Activated T-cell treated with anti-CD3 and anti-CD28 coated beads for 4 hours (primary cell): ENCODE measurements around the gene ABHD17C.

Experiments used
- DNase-seq: peaks from one replicate; pipeline ENCODE4 v3.0.0-alpha.2; 2020

Gene ABHD17C

DNA sequence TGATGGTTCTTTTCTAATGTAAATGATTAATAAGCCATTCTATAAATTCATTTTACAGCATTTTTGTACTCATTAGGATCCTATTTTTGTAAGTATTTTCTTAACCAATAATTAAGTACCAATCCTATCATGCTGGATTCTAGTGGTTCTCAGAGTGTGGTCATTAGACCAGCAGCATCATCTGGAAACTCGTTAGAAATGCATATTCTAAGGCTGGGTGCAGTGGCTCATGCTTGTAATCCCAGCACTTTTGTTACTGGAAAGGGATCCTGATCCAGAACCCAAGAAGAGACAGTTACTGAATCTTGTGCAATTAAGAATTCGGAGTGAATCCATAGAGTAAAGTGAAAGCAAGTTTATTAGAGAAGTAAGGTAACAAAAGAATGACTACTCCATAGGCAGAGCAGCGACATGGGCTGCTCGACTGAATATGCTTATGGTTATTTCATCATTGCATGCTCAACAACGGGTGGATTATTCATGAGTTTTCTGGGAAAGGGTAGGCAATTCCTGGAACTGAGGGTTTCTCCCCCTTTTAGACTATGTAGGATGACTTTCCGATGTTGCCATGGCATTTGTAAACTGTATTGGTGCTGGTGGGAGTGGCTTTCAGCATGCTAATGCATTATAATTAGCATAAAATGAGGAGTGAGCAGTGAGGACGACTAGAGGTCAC is 74.2 kb downstream of the ABHD17C start:
- no peak for DNase-seq

DNA sequence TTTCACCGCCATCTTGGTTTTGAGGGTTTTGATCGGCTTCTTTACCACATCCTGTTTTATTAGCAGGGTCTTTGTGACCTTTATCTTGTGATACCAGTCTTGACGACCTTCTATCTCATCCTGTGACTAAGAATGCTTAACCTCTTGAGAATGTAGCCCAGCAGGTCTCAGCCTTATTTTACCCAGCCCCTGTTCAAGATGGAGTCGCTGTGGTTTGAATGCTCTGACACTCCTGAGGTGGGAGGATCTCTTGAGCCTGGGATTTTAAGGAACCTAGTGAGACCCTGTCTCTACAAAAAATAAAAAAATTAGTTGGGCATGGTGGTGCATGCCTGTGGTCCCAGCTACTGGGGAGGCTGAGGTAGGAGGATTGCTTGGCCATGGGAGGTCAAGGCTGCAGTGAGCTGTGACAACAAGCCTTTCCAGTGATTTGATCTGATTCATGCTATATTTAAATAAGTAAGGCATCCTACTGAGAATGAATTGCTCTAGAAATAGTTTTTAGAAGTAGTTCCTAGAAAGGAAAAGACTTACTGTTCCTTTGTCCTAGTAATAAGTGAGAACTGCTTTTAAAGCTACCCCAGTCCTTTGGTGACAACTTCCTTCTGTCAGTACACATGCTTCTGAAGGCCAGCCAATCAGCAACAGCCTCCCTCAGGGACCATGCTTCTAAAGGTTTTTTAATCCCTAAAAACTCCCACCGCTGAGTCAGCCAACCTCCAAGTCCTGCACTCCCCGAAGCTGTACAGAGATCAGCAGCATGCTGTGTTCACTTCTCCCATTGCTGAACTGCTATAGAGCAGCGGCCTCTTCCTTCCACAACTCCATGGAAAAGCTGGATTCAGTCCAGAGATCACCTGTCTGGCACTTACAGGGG is 75.0 kb downstream of the ABHD17C start:
- no peak for DNase-seq

DNA sequence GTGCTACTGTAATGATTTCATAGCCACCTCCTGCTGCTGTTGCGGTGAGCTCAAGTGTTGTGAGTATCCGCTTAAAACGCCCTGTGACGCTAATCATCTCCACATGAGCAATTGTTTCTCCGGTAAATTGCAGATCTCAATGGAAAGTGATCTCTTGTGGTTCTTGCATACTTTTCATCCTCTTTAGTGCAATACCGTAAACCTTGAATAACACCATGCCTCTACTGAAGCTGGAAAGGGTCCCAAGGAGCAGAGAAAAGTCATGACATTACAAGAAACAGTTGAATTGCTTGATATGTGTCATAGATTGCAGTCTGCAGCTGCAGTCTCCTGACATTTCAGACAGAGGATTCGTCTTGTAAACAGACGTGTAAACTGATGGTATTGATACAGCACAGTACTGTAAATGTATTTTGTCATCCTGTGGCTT is 78.0 kb downstream of the ABHD17C start:
- DNase-seq = no peak

DNA sequence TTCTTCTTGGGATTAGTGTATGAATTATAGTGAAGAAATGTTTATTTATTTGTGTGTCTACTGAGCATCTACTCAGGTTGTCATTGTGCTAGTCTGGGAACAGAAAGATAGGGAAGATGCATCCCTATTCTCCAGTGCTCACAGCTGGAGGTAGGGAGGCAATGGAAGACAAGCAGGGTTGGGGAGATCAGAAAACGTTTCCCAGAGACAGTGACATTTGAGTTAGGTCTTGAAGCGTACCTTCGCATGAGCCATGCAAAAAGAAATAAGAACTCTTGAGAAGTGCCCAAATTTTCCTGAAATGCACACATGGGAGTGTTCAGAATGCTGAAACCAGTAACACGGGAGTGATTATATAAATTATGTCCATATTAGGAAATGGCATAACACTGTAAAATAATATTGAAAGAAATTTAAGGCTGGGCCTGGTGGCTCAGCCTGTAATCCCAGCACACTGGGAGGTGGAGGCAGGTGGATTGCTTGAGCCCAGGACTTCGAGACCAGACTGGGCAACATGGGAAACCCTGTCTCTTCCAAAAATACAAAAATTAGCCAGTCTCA is 78.8 kb downstream of the ABHD17C start:
- DNase-seq = no peak

DNA sequence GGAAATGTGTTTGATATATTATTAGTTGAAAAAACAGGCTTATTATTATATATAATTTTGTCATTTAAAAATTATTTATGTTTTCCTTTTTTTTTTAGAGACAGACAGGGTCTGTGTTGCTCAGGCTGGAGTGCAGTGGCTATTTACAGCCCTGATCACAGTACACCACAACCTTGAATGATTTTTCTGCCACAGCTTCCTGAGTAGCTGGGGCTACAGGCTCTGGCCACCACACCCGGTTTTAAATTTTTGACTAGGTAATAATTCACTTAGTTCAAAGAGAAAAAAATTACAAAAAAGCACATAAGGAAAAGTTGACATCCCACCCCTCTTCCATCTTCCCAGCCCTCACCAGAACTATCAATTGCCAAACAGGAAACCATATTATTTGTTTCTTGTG is 79.4 kb downstream of the ABHD17C start:
- no peak for DNase-seq

DNA sequence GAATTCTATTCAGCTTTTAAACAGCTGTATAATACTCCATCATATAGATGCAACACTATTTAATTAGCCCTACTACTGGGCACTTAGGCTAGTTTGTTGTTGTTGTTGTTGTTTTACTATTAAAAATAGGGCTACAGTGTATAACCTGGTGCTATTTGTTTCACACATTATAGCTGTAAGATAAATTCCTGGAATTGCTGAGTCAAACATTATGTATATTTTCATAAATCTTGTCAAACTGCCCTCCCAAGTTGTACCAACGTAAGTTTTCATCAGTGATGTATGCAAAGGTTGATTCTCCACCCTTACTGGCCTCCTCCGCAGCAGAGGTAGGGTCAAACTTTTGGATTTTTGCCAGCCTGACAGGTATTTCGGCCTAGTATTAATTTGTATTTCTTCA is 80.2 kb downstream of the ABHD17C start:
- no peak for DNase-seq

DNA sequence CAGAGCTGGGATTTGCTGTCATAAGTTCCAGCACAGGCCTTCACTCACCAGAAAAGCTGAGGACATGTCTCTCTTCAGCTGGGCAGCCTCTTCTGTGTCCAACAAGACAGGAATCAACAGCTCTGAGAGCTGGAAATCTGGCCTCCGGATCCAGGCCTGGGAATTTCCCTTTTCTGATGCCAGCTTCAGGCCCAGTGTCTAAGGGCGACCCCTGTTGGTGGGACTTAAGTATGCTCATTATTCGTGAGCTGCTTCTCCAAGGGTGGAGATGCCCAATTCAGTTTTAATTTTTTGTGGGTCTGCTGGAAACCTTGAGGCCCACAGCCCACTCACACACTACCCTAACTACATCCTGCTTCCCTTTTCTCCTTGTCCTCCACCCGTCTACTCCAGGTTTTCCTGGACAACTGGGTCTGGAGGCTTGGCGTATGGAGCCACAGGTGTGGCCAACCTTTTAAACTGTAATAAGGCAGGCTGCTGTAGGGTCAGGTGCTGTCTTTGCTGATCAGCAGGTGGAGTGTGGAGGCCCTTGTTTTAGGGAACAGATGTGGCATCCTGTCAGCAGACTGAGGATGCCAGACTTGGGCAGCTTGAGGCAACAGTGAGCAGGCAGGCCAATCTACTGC is 81.4 kb downstream of the ABHD17C start:
- DNase-seq = peak; percentile 53

DNA sequence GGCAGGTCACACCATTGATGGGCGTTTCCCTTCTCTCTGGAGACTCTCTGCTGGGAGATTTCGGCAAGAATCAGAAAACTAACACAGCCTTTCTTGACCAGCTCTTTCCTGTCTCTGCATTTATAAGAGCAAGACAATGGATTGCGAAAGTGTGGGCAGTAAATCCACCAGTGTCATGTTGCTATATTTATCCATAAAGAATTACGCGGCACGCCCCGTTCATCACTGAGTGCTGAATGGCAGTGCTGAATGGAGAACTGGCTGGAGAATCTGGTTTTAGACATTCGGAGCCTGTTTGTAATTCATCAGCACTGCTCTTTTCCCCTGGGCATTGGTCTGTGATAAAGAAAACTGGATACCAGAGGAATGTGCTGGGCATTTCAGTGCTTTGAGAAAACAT is 82.0 kb downstream of the ABHD17C start:
- DNase-seq = no peak

DNA sequence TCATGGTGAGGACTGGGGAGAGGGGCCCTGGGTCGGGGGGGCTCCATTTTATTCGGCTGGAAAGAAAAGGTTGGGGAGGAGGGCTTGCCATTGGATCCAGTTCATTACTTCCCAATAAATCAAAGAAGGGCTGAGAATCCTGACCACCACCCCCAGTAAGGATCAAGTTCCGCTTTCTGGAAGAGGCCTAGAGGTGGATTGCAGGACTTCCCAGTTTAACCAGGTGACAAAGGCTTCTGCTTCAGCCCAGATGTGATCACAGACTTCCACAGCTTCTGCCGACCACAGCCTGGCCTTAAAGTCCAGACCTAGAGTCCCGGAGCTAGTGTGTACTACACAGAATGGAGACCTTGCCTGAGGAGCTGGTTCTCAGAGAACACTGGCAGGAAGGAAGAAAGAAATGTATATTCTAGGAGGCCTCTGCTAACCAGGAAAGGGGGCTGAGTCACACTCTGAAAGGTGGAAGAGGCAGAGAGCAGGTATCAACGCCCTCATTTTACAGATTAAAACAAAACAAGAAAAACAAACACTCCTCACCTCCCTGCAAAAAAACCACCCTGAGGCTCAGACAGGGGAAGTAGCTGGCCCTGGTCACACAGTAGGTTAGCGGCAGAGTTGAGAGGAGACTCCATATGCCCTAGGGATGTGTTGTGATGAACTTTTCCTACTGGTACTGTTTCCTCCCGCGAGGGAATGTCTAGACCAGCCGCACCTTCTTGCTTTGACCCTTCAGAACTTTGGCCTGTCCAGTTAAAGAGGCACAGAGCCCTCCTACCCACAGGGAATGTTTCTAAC is 82.9 kb downstream of the ABHD17C start:
- DNase-seq = no peak

DNA sequence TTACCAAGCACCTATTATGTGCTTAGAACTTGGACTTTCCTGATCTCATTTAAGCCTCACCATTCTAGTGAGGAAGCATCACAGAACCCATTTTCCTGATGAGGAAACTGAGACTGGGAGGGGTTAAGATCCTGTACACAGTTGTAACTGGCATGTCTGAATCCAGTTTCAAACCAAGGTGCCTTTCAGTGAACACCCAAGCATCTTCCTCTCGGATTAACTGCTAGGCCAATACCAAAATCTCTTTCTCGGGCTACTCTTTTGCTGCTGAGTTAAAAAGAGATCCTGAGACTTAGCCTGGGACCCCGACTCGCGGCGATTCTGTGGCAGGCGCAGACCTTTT is 83.5 kb downstream of the ABHD17C start:
- no peak for DNase-seq

DNA sequence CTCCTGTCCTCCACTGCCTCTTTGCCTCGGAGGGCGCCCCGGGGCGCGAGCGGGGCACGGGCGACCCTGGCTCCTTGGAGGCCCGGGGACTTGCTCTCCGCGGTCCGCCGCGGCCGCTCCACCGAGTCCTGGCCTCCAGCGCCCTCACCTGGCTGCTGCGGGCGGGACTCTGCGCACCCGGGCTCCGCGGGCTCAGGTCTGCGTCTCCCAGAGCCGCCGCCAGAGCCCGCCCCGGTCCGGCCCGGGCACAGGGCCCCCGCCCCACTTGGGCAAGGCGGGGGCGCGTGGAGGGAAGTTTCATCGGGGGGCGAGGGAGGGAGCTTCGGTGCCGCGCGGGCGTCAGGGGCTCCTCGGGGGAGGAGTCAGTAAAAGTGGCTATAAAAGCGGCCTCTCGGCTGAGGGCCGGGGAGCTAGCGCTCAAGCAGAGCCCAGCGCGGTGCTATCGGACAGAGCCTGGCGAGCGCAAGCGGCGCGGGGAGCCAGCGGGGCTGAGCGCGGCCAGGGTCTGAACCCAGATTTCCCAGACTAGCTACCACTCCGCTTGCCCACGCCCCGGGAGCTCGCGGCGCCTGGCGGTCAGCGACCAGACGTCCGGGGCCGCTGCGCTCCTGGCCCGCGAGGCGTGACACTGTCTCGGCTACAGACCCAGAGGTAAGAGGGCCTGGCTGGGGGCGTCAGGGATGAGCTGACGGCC is 84.0 kb downstream of the ABHD17C start, which contains the start of gene CEMIP:
Gene CEMIP, plus strand, starts transcription at position 407 of the 694 bp plus-strand sequence. CDS start 94,510 bp downstream, outside the sequence.
- DNase-seq = peak; percentile 9

DNA sequence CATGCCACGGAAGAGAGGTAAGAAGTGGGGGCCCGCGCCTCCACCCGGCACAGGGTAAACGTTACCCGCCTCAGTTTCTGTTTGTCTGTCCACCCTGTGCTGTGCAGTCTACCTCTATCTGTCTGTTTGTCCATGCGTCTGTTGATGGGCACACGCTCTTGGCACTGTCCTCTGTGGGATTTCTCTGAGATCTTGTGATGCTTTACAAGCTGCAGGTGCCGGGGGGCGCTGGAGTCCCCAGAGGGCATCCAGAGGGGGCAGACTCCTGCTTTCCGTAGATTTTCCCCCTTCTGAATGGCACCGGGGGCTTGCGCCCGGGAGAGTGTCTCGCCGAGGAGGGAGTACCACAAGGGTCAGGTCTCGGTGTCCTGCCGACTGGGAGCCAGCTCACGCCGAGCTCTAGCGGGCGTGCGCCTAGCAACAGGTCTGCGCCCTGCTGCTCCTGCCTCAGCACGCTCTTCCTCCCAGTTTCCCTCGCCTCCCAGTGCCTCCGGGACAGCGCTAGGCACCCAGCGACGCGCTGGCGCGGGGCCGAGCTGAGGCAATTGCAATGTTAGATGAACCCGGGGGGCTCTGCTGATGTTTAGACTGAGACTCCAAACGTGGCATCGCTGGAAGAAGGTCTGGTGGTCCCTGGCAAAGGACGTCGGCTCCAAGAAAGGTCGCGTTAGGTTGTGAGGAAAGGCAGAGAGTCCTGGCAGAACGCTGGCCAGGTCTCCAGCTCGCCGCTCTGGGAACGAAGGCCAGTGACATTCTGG is 84.7 kb downstream of the ABHD17C start:
- DNase-seq = no peak

DNA sequence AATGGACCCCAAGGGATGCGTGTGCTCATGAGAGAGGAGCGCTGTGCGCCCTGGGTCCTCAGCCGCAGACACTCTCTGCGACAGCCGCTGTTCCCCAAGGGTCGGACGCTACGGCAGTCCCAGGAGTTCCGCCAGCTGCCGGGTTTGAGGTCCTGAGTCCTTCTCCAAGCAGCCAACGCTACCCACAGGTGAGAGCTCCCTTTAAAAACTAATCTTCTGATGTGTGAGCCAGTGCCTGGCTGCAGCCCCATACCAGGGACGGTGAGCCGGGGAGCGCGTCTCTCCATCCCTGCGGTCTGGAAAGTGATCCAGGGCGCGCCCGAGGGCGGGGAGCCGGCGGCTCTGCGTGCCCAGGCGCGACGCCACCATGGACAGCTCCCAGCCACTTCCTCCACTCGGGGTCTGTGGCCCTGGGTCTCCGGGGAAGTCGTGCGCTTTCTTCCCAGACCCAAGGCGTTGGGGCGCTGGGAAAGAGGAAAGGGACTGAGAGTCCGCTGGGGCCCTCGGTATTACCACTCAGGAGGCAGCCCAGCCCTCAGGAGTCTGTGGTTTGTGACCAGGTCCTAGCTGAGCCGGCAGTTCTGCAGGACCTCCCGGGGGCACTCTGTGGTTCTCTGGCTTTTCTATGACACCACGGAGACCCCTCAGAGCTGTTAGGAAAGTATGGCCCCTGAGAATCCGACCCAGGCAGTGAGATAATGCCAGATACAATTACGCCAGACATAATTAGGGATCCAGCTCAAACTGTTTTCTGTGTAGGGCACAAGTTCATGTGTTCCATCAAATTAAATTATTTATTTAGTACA is 85.5 kb downstream of the ABHD17C start:
- DNase-seq = no peak

DNA sequence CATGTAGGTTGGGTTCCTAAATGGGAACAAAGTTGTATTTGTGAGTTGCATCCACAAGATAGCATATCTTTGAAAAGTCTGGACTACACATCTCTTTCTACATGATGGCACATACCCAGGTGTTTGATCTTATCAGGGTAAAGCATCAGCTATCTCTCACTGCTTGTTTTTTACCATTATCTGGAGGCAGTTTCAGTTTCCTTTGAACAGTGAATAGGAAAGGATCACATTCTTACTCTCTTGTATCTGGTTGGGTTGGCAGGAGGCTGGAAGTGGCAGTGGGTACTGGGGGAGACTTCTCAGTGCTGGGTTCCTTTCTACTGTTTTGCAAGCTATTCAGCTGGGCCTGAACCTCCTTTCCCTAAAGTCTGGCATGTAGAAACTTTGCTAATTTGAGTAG is 88.2 kb downstream of the ABHD17C start:
- DNase-seq = no peak

DNA sequence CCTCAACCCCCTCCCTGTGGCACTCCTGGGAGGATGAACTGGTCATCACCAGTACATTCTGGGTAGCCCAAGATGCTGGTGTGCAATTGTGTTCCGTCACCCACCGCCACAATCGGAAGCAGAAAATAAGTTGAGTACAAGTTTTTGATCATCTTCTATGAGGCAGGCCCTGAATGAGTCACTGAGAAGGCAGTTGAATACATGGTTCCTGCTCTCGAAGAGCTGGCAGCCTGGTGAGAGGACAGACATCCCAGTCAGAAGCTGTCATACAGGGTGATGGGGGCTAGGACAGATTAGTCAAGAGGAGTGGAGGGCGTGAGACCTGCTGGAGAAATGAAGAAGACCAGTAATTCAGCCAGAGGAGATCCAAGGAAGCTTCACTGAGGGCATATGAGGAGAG is 90.2 kb downstream of the ABHD17C start:
- DNase-seq = no peak

DNA sequence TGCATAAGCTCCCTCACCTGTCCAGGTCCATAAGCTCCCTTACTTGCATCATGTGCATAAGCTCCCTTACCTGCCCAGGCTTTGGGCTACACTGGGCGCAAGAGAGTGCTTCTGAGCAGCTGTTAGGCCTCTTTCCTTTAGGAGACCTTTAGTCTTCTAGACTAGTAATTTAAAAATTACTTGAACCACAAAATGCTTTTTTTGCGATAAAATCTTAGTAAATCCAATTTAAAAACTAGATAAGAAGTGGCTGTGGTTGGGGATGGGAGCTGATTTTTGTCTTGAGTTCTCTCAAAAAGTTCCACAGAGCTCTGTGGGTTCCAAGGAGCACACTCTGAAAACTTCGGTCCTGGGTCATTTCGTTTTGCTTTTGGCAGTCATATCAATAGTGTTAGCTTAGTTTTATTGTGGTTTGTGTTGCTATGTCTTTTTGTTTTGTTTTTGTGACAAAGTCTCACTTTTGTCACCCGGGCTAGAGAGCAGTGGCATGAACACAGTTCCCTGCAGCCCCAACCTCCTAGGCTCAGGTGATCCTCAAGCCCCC is 90.8 kb downstream of the ABHD17C start:
- no peak for DNase-seq

DNA sequence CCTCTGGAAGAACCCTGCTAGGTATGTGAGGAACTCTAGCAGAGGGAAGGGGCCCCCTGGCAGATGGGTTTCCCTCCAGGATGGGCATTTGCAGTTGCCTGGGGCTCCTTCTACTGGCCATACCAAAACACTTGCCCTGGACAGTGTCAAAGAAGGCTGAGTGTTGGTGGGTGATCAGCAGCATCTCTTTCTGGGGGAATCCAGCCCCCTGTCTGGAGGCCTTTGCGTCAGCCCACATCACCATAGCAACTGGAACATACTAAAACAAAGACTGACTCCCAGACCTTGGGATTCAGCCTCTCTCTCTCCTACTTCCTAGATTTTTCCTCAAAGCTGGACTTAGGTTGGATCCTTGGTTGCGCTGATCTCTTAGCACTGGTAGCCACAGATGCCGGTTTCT is 92.2 kb downstream of the ABHD17C start:
- no peak for DNase-seq

DNA sequence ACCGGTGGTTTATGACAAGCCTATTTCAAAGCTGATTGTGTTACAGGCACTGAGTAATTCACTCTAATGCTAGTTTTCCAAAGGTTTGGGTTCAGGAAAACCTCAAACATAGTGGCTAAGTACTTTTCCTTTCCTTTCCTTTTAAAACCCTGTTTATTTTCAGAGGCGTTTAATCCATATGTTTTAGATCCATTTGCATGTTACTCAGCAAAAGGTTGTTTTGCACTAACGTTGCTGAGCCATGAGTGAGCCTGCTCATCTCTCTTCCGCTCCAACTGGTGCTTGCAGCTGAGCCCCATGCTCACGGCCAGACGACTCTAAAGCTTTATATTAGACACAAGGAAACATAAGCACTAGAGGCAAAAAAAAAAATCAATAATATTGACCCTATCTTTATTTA is 93.4 kb downstream of the ABHD17C start:
- no peak for DNase-seq

DNA sequence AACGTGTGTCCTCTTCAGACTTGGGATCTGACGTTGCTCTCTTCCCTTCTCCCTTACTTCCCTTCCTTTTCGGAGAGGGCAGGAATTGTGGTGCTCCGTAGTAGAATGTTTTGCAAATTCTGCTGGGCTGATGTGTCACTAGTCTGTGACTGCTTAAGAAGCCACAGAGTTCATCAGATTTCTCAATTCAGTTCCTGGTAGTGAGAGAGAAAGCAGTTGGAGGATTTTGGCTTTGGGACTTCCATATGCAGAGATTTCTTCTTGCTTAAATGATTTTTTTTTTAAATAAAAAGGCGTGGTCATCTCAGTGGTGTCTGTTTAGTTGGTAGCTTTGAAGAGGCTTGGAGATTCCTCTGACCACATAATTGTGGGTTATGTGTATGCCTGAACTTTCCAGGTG is 94.2 kb downstream of the ABHD17C start:
- no peak for DNase-seq

DNA sequence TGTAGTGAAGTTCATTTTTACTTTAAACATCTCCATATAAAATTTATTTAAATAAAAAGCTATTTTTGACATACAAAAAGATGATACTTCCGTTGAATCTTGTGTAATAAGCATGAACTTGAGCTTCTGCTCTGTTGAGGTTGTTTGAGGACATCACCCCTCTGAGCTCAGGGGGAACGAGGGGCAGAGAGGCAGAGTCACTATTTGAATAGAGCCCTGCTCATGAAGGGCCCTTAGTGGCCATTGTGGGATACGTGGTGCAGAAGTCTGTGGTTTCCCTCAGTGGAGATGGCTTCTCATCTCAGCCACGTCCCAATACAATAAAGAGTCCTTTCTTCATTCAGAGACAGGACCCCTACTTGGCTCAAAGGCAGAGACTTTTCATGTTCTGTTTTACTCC is 94.7 kb downstream of the ABHD17C start:
- DNase-seq = no peak
